GM19467 (cell line): ENCODE results near the gene PFN2.

Experiments used
- ATAC-seq: cut with Tn5 transposase; IDR thresholded peaks from one replicate; pipeline ENCODE4 v1.9.1; 2021; ENCODE audit warnings: mild to moderate bottlenecking, moderate library complexity; ENCODE audit not compliant: unreplicated experiment

Gene PFN2

GRCh38 chr3:149933008-149933407 lies 37.7 kb downstream of the PFN2 start:
- no peak for ATAC-seq

- no peak for ATAC-seq
Measured at GRCh38 chr3:149920119-149920518, 50.6 kb downstream of the PFN2 start.

- ATAC-seq, result no peak
Measured at GRCh38 chr3:149919509-149919908, 51.2 kb downstream of the PFN2 start.

GRCh38 chr3:149917124-149917667 lies 53.5 kb downstream of the PFN2 start:
- ATAC-seq, result no peak
